Stimulated activated CD4-positive, alpha-beta T cell treated with anti-CD3 and anti-CD28 coated beads, Interleukin-15, amount 100 ng/mL, for 24 hours (primary cell): ENCODE results near the gene ERLEC1.
"Not testable (repeated sequence)": the region's sequence is repeated elsewhere in the genome, so short reads cannot be mapped to it uniquely, and the experiment has no call there.

ENCODE experiments used
- DNase-seq: peaks from one replicate; pipeline ENCODE4 v3.0.0-alpha.2; 2020

The ERLEC1 gene

GRCh38 chr2:53841651-53842050 is 54.8 kb downstream of the ERLEC1 start:
- DNase-seq, result not testable (repeated sequence)

GRCh38 chr2:53842891-53843290 is 56.0 kb downstream of the ERLEC1 start:
- DNase-seq, result no peak

- DNase-seq, result no peak
These were observed 56.8 kb downstream of the ERLEC1 start for GRCh38 chr2:53843595-53843994.

GRCh38 chr2:53848062-53848461 is 61.2 kb downstream of the ERLEC1 start:
- no peak for DNase-seq

GRCh38 chr2:53851052-53851757 is 64.4 kb downstream of the ERLEC1 start:
- not testable (repeated sequence) for DNase-seq

GRCh38 chr2:53852532-53852931 is 65.7 kb downstream of the ERLEC1 start:
- no peak for DNase-seq

- no peak for DNase-seq
These were observed 67.8 kb downstream of the ERLEC1 start for GRCh38 chr2:53854678-53855077.

GRCh38 chr2:53856272-53856671 is 69.4 kb downstream of the ERLEC1 start:
- no peak for DNase-seq

GRCh38 chr2:53859206-53860181 is 72.7 kb downstream of the ERLEC1 start, which contains the start of gene GPR75:
Gene GPR75 (minus strand): TSS chr2:53859967. CDS start chr2:53854756, 5,211 bp downstream.
- no peak for DNase-seq

GRCh38 chr2:53861824-53862223 is 75.0 kb downstream of the ERLEC1 start:
- DNase-seq, result no peak

GRCh38 chr2:53863538-53864227 is 76.8 kb downstream of the ERLEC1 start:
- no peak for DNase-seq

- DNase-seq, result no peak
These were observed 78.4 kb downstream of the ERLEC1 start for GRCh38 chr2:53865264-53865663.

GRCh38 chr2:53865962-53866361 is 79.1 kb downstream of the ERLEC1 start:
- DNase-seq, result no peak

- no peak for DNase-seq
These were observed 80.3 kb downstream of the ERLEC1 start for GRCh38 chr2:53867169-53867568.

- DNase-seq, result no peak
These were observed 80.9 kb downstream of the ERLEC1 start for GRCh38 chr2:53867773-53868172.
